Activated B cell treated with CpG ODN at 0.5 μM for 24 hours (primary cell): ENCODE measurements around the gene PNMA1. TPM values are rescaled to one million over a fixed set of nuclear protein-coding genes. Genes with fewer than 3 reads are reported as not detected.
"Not testable (repeated sequence)": the region's sequence is repeated elsewhere in the genome, so short reads cannot be mapped to it uniquely, and the experiment has no call there.

Experiments used
- ATAC-seq: fragments of 200-7000 bp; cut with Tn5 transposase; one replicate; pipeline ENCODE4 v1.10.0; 2021; ENCODE audit warnings: low read depth, mild to moderate bottlenecking, moderate library complexity
- CTCF ChIA-PET: fragments of 350-600 bp; sonication (Branson Sonifier 250); formaldehyde crosslinking; loops from one replicate; lab custom pipeline; 2021; ENCODE audit warnings: antibody characterized with exemption; lab: Charles Lee
- POLR2A ChIA-PET: fragments of 350-600 bp; sonication (Branson Sonifier 250); formaldehyde crosslinking; loops from one replicate; lab custom pipeline; 2021; ENCODE audit warnings: antibody characterized with exemption; lab: Charles Lee
- DNase-seq: peaks from one replicate; pipeline ENCODE4 v3.0.0; 2022
- H3K27ac Mint-ChIP-seq: one replicate; pipeline ENCODE4 v1.8.0; 2020; ENCODE audit warnings: mixed read lengths
- H3K27me3 Mint-ChIP-seq: one replicate; pipeline ENCODE4 v1.8.0; 2021; ENCODE audit warnings: mixed read lengths
- H3K36me3 Mint-ChIP-seq: one replicate; pipeline ENCODE4 v1.8.0; 2021; ENCODE audit warnings: low read depth, mixed read lengths
- H3K4me1 Mint-ChIP-seq: one replicate; pipeline ENCODE4 v1.8.0; 2021; ENCODE audit warnings: mixed read lengths
- H3K4me3 Mint-ChIP-seq: one replicate; pipeline ENCODE4 v1.8.0; 2020; ENCODE audit warnings: mild to moderate bottlenecking, mixed read lengths
- H3K9me3 Mint-ChIP-seq: one replicate; pipeline ENCODE4 v1.8.0; 2020; ENCODE audit warnings: mixed read lengths
- intact Hi-C: fragments of 100-400 bp; cut with micrococcal nuclease; formaldehyde crosslinking; loops from one replicate; pipeline ENCODE4 v1.15.1; 2024
- total RNA-seq: library from RNA; stranded (reverse); gene quantifications from 2 replicates; pipeline ENCODE4 v1.2.3, GENCODE V29; 2022
- TF ChIP-seq, protein P1 (sequence below): fragments of 200-600 bp; IDR thresholded peaks from one replicate; pipeline ENCODE4 v1.8.0; 2022; ENCODE audit warnings: antibody characterized with exemption, mild to moderate bottlenecking

Gene PNMA1
- total RNA-seq, 1 donor from 2014 or later, result 22.2 TPM

DNA sequence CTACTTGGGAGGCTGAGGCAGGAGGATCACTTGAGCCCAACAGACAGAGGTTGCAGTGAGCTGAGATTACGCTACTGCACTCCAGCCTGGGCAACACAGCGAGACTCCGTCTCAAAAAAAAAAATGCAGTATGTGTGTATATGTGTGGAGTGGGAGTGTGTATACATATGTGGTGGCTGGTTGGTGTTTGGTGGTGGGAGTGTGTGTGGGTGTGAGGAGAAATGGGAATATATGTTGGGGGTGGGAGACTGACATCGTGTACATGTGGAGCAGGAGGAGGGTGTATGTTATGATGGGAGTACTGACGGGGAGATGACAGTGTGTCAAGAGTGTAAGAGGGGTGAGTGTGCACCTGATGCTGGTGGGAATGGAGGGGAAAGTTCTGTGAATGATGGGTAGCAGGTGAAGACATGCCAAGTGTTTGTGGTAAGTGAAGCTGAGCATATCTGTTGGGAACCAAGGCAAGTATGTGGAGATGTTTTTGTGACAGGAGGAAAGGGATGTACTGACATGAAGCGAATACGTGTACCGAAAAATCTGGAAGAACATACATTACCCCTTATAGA is 4.2 kb downstream of the PNMA1 start:
- H3K4me3 Mint-ChIP-seq, result no peak overlapping the region
- peaks cover 25% of the 10 kb centered on the region for H3K4me1 Mint-ChIP-seq
- DNase-seq, result no peak
- intact Hi-C loops, result loop anchor here (5.0 kb wide), 1 partner anchor 307 kb away; the partner anchor contains the start of genes BBOF1 and ENTPD5
- no peak for ATAC-seq
- TF ChIP-seq, protein P1, sequence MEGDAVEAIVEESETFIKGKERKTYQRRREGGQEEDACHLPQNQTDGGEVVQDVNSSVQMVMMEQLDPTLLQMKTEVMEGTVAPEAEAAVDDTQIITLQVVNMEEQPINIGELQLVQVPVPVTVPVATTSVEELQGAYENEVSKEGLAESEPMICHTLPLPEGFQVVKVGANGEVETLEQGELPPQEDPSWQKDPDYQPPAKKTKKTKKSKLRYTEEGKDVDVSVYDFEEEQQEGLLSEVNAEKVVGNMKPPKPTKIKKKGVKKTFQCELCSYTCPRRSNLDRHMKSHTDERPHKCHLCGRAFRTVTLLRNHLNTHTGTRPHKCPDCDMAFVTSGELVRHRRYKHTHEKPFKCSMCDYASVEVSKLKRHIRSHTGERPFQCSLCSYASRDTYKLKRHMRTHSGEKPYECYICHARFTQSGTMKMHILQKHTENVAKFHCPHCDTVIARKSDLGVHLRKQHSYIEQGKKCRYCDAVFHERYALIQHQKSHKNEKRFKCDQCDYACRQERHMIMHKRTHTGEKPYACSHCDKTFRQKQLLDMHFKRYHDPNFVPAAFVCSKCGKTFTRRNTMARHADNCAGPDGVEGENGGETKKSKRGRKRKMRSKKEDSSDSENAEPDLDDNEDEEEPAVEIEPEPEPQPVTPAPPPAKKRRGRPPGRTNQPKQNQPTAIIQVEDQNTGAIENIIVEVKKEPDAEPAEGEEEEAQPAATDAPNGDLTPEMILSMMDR, result no peak
- H3K27me3 Mint-ChIP-seq, result no peaks in the 10 kb centered on the region
- no peaks in the 10 kb centered on the region for H3K9me3 Mint-ChIP-seq
- H3K36me3 Mint-ChIP-seq, result peaks cover 12% of the 10 kb centered on the region
- CTCF ChIA-PET, result no interaction called here
- POLR2A ChIA-PET, result no interaction called here
- H3K27ac Mint-ChIP-seq, result no peak overlapping the region

DNA sequence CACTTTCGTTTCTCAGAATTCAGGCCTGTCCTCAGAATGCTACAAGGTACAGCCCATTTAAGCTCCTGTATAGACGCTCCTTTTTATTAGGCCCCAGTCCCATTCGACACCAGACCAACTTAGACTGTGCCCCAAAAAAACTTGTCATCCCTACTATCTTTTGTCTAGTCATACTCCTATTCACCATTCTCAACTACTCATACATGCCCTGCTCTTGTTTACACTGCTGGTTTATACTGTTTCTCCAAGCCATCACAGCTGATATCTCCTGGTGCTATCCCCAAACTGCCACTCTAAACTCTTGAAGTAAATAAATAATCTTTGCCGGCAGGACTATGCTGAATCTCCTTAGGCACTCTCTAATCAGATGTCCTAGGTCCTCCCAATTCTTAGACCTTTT is 6.1 kb downstream of the PNMA1 start:
- H3K27ac Mint-ChIP-seq, POLR2A ChIA-PET, H3K27me3 Mint-ChIP-seq, intact Hi-C loops, ATAC-seq, H3K4me3 Mint-ChIP-seq, CTCF ChIA-PET, H3K9me3 Mint-ChIP-seq, DNase-seq, H3K36me3 Mint-ChIP-seq: not testable (repeated sequence)
- H3K4me1 Mint-ChIP-seq, result peaks cover 13% of the 10 kb centered on the region

DNA sequence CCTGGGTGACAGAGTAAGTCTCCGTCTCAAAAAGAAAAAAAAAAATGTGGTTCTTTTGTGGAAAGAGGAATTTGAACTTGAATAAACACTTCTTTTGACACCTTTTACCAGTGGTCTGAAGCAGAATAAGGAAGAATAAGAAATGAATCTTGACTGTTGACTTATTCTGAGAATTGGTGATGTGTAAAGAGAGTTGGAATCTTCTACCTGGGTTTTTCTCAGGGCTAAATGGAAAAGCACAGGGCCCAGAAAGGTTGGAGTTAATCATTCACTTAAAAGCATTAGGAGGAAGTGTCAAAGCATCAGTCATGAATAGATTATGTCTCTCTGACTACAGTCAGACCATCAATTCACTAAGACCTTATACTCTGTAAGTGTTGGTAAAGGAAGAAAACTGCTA is 13.9 kb downstream of the PNMA1 start:
- DNase-seq (no peak), ATAC-seq (no peak)
- no peaks in the 10 kb centered on the region for H3K27me3 Mint-ChIP-seq
- no peak overlapping the region for H3K4me3 Mint-ChIP-seq
- TF ChIP-seq, protein P1, result no peak
- no peaks in the 10 kb centered on the region for H3K9me3 Mint-ChIP-seq
- peaks cover 11% of the 10 kb centered on the region for H3K4me1 Mint-ChIP-seq
- H3K36me3 Mint-ChIP-seq, result no peaks in the 10 kb centered on the region
- ChIA-PET CTCF (no interaction called here), POLR2A (no interaction called here)
- no peak overlapping the region for H3K27ac Mint-ChIP-seq
- intact Hi-C loops, result no loop called here

DNA sequence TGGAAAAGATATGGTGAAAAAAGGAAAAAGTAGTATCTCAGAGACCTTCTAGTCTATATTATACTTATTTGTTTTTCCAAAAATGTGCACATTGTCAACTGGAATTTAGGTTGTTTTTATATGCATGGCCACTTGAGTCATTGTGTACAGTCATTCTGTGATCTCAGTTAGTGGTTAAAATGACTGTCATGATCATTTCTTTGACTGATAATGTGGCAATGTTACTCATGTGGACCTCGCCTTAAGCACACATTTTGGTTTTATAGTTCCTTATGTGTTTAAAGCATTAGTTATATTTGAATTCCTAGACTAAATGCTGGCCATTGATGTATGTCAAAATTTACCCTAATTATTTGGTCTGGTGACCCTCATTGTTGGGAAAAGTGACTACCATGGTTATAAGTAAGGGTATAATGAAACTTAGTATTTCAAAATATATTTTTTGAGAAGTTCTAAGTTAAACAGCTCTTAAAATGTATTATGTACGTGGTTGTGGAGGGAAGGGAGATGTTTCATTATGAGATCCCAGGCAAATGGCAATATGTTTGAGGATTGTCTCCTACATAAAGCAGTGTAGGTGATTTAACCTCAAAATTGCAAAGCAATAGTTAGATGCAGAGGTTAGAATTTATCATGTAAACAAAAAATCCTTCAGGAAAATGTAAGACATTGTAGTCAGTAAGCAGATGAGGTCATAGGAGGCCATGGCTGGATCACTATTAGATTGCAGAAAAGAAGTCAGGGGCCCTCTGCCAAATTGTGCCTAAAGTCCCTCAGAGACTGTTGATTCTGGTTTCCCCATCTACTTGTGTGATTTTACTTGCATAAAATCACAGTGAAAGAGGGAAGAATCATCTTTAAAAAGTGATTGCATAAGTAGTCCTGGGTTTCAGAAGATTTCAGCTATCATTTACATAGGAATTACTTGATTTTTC is 17.5 kb downstream of the PNMA1 start:
- TF ChIP-seq, protein P1, result no peak
- intact Hi-C loops, result loop anchor here (2.0 kb wide), 1 partner anchor 16 kb away; no protein-coding TSS in a partner anchor
- Mint-ChIP-seq H3K9me3 (no peaks in the 10 kb centered on the region), H3K36me3 (no peaks in the 10 kb centered on the region), H3K27ac (peak overlapping the region; percentile 78), H3K27me3 (no peaks in the 10 kb centered on the region), H3K4me3 (peak overlapping the region; percentile 6), H3K4me1 (peaks cover 11% of the 10 kb centered on the region)
- ATAC-seq (peak; percentile 73), DNase-seq (no peak)
- ChIA-PET CTCF (no interaction called here), POLR2A (interaction anchor here (1.2 to 2.8 kb wide), 2 partner anchors 16 to 18 kb away, joined by 4 to 9 read pairs; no protein-coding TSS in a partner anchor)

DNA sequence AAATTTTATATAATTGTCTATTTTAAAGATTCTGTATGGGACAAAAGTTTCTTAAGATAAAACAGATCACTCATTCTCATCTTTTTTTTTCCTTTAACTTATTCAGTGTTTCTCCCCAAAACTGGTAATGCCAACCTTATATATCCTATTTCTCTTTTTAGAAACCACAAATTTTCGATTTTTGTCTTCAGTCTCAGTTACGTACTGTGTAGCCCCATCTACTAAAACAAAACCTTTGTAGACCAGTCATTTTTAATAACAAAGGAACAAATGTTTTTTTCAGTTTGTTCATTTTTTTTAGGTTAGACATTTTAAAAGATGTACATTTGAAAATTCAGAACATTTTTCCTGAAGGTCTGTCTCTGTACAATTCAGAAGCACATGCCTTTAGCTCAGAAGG is 18.2 kb downstream of the PNMA1 start:
- peak; percentile 74 for ATAC-seq
- Mint-ChIP-seq H3K9me3 (no peaks in the 10 kb centered on the region), H3K4me3 (peak overlapping the region; percentile 6), H3K4me1 (peaks cover 11% of the 10 kb centered on the region), H3K36me3 (no peaks in the 10 kb centered on the region), H3K27me3 (no peaks in the 10 kb centered on the region), H3K27ac (peak overlapping the region; percentile 78)
- no peak for DNase-seq
- ChIA-PET POLR2A (interaction anchor here (2.8 kb wide), 1 partner anchor 17 kb away, joined by 9 read pairs; no protein-coding TSS in a partner anchor), CTCF (no interaction called here)
- intact Hi-C loops, result loop anchor here (2.0 kb wide), 1 partner anchor 17 kb away; no protein-coding TSS in a partner anchor
- TF ChIP-seq, protein P1, result no peak
